ENCODE measurements around the gene INSIG1.

INSIG1 gene

DNA sequence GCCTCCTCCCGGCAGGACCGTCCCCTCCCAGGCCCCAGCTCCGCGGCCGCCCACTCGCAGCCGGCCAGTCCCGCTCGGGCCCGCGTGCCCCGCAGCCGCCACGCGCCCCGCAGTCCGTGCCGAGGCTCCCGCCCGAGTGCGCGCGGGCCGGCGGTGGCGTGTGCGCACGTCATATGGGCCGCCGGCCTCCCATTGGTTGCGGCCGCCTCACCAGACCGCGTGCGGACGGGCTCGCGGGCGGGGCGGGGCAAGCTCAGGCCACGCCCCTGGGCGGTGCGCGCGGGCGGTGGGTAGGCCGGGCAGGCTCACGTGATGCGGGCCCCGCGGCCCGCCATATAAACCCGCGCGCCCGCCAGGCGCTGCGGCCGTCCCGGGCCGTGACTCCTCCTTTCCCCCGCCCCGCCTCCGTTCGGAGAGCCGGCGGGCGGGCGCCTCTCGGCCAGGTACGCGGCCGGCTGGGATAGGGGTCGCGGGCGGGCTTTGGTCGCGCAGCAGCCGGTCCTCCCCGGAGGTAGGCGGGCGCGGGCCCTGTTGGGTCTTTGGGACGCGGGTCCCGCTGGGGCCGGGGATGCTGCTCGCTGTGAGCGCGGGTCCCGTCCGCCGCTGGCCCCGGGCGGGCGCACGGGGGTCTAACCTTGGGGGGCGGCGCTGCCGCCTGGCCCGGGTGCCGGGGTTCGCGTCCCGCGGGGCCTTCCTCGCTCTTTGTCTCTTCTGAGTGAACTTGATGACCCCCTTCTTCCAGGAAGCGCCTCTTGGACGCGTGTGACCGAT lies at the start of gene INSIG1:
TSS of gene INSIG1 (plus strand) at position 362 of the 771 bp plus-strand sequence. CDS start at position 770, 408 bp downstream.
- peaks cover 8% of the 10 kb centered on the region for H3K27me3 Mint-ChIP-seq (ENCODE audit: low read depth)
- H3K36me3 Mint-ChIP-seq (ENCODE audit: low read depth), result peaks cover 7% of the 10 kb centered on the region
- H3K27ac Mint-ChIP-seq, result peak within 1 kb of the TSS; percentile 75 to 93 (median 91)
- TF ChIP-seq CTCF (IDR thresholded peaks at IDR 0.05; ENCODE audit: unreplicated experiment in 3 of 3), result no peak
- H3K9me3 Mint-ChIP-seq, result peaks cover 2% of the 10 kb centered on the region
- H3K4me1 Mint-ChIP-seq, result peaks cover 40% of the 10 kb centered on the region
- peak within 1 kb of the TSS; percentile 93 to 94 (median 93) for H3K4me3 Mint-ChIP-seq

GRCh38 chr7:155248366-155248756 lies 49.3 kb upstream of the INSIG1 start:
- Mint-ChIP-seq H3K27me3 (ENCODE audit: low read depth) (peaks cover 9% of the 10 kb centered on the region), H3K9me3 (peaks cover 2% of the 10 kb centered on the region), H3K36me3 (ENCODE audit: low read depth) (no peaks in the 10 kb centered on the region), H3K4me3 (no peak overlapping the region), H3K4me1 (peaks cover 12% of the 10 kb centered on the region), H3K27ac (no peak overlapping the region)
- no peak for TF ChIP-seq CTCF (IDR thresholded peaks at IDR 0.05; ENCODE audit: unreplicated experiment in 3 of 3)

DNA sequence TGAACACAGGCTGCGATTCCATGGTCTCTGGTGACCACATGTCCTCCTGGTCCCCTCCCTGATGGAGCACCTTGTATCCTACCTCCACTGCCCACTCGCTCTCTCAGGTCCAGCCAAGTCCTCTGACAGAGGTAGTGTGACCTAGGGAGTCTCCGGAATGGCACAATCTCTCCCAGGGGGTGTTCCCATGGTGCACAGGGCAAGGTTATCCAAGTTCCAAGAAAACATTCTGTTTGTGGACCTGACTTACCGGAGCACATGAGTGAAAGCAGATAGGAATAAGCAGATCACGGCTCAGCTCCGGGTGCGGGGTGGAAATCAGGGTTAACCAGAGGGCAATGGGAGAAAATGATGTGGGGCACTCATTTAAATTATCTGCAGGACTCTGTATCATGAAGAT lies 45.8 kb upstream of the INSIG1 start:
- H3K4me3 Mint-ChIP-seq, result no peak overlapping the region
- TF ChIP-seq CTCF (IDR thresholded peaks at IDR 0.05; ENCODE audit: unreplicated experiment in 3 of 3), result no peak
- peak overlapping the region in 1 of 3 experiments; percentile 58 for H3K27ac Mint-ChIP-seq
- peaks cover 17% of the 10 kb centered on the region for H3K4me1 Mint-ChIP-seq
- H3K9me3 Mint-ChIP-seq, result peaks cover 2% of the 10 kb centered on the region
- H3K36me3 Mint-ChIP-seq (ENCODE audit: low read depth), result no peaks in the 10 kb centered on the region
- peaks cover 5% of the 10 kb centered on the region for H3K27me3 Mint-ChIP-seq (ENCODE audit: low read depth)

- no peak for TF ChIP-seq CTCF (IDR thresholded peaks at IDR 0.05; ENCODE audit: unreplicated experiment in 3 of 3)
Measured at GRCh38 chr7:155252444-155252887, 45.2 kb upstream of the INSIG1 start.

DNA sequence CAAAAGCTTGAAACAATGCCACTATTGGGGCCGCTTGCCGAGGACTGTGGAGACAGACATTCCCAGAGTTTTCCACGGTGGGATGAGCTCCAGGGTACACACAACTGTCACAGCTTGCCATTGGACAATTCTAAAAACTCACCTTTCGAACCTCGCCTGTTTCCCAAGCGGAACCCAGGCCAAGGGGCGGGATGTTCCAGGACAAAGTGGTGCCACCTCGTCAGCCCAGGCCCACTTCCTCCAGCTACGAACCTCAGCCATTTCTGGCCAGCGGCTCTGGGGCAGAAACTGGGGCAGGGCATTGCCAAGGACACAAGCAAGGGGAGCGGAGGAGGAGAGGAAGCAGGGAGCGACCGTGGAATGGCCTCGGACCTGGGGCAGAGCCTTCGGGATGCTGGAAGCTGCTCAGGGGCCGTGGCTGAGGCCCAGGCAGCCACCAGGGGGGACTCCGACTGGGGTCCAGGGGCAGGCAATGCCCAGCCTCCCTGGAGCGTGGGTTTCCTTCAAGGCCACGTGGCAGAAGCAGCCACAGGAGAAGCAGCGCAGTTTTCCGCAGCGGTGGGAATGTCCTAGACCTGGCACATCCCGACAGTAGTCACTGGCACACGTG lies 44.7 kb upstream of the INSIG1 start:
- peaks cover 29% of the 10 kb centered on the region for H3K4me1 Mint-ChIP-seq
- peaks cover 5% of the 10 kb centered on the region for H3K27me3 Mint-ChIP-seq (ENCODE audit: low read depth)
- no peaks in the 10 kb centered on the region for H3K36me3 Mint-ChIP-seq (ENCODE audit: low read depth)
- no peaks in the 10 kb centered on the region for H3K9me3 Mint-ChIP-seq
- no peak for TF ChIP-seq CTCF (IDR thresholded peaks at IDR 0.05; ENCODE audit: unreplicated experiment in 3 of 3)
- H3K4me3 Mint-ChIP-seq, result no peak overlapping the region
- H3K27ac Mint-ChIP-seq, result peak overlapping the region in 1 of 3 experiments; percentile 27

More at GRCh38 chr7:155252444-155252887, 45.2 kb upstream of the INSIG1 start:
- Mint-ChIP-seq H3K4me3 (no peak overlapping the region), H3K4me1 (peaks cover 24% of the 10 kb centered on the region), H3K9me3 (no peaks in the 10 kb centered on the region), H3K36me3 (ENCODE audit: low read depth) (no peaks in the 10 kb centered on the region), H3K27me3 (ENCODE audit: low read depth) (peaks cover 5% of the 10 kb centered on the region), H3K27ac (peak overlapping the region in 2 of 3 experiments; percentile 27 to 58)
